GM18519 (cell line): Measurements from ENCODE around the gene TTC19.
"Not testable (repeated sequence)": the region's sequence is repeated elsewhere in the genome, so short reads cannot be mapped to it uniquely, and the experiment has no call there.

ENCODE experiments used
- ATAC-seq: cut with Tn5 transposase; IDR thresholded peaks from one replicate; pipeline ENCODE4 v1.9.1; 2021; ENCODE audit warnings: mild to moderate bottlenecking, moderate library complexity; ENCODE audit not compliant: unreplicated experiment, low FRiP score

The TTC19 gene

DNA sequence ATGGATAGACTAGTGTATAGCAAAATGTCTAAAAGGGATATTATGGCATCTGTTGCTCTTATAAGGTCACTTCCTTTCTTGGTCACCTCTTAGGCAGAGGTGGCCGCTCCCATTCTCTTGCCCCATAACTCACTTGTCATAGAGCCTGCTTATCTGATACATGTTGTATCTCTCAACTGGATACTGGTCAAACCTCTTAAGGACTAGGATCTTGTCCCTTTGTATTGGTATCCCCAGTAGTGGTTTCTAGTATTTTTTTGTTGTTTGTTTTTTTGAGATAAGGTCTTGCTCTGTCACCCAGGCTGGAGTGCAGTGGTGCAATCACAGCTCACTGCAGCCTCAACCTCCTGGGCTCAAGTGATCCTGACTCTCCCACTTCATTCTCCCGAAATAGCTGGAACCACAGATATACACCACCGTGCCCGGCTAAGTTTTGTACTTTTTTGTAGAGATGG lies 27.1 kb upstream of the TTC19 start:
- ATAC-seq, result no peak

DNA sequence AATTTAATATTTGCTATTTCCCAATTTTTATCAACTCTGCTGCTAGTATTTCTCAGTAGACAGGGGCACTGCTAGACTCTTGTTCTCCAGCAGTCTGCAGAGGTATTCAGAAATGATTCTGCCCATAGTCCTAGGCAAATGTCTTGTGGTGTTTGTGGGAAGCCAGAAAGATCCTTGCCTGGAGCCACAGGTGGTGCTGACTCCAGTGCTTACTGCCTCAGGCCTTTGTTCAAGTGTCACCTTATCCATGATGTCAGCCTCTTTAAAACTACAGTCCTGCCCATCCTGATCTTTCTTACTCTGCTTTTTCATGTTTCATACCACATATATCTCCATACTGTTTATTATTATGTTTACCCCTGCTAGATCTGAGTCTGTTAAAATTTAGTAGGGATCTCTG lies 26.6 kb upstream of the TTC19 start:
- ATAC-seq, result no peak

DNA sequence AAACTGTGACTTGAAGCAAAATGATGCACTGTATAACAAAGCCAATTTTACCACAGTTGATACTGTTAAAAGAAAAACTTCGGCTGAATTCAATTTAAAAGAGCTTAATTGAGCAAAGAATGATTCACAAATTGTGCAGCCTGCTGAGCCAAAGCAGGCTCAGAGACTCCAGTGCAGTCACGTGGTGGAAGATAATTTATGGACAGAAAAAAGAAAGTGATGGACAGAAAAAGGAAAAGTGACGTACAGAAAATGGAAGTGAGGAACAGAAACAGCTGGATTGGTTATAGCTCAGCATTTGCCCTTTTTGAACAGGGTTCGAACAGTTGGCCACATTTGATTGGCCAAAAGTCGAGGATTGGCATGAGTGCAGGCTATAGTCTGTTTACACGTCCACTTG lies 25.8 kb upstream of the TTC19 start:
- ATAC-seq, result no peak

DNA sequence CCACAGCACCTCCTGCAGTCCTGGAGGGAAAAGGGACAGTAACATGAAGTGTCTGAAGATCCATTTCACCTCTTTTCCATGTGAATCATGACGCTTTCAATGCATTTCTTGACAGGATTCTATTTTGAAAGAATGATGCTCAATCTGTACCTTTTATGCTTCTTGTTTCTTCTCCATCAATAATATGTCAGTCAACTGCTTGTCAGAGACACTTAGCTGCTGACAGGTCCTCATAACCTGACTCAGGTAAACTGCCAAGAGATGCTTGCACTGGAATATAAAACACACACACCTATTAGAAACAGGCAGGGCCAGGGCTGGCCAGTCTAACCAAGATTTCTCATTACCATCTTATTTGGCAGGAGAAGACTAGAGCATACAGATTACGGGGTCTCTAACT lies 21.7 kb upstream of the TTC19 start:
- ATAC-seq, result no peak

DNA sequence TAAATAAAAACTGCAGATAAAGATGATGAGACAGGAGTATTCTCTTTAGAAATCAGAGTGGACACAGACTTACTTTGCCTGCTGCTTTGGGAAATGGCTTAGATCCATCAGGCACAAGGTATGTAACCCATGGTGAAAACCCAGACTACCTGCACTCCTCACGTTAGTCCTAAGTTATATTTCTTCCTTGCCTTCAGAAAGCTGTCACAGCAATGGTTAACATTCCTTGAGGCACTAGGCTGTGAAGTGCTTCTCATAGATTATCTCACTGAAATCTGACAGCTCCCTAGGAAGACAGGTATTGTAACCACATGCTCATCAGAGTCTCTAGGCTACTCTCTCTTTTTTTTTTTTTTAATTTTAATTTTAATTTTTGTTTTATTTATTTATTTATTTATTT lies 21.0 kb upstream of the TTC19 start:
- ATAC-seq, result no peak

DNA sequence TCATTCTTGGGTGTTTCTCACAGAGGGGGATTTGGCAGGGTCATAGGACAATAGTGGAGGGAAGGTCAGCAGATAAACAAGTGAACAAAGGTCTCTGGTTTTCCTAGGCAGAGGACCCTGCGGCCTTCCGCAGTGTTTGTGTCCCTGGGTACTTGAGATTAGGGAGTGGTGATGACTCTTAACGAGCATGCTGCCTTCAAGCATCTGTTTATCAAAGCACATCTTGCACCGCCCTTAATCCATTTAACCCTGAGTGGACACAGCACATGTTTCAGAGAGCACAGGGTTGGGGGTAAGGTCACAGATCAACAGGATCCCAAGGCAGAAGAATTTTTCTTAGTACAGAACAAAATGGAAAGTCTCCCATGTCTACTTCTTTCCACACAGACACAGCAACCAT lies 20.6 kb upstream of the TTC19 start:
- not testable (repeated sequence) for ATAC-seq

DNA sequence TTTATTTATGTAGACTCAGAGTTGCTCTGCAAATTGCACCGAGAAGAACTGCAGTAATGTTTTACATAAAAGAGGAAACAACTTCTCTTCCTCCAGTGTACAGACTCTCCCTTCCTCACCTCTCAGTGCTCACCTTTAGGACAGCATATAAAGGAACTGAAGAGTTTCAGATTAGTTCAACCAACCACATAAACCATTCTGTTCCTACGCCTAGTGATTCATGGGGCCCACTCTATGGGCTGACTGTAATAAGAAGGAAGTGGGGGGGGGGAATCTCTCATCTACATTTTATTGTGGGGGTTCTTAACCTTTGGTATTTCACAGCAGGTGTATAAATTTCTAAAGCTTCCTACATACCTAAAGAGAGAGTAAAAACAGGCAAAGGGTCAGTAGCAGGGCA lies 18.4 kb upstream of the TTC19 start:
- ATAC-seq, result peak; percentile 91

DNA sequence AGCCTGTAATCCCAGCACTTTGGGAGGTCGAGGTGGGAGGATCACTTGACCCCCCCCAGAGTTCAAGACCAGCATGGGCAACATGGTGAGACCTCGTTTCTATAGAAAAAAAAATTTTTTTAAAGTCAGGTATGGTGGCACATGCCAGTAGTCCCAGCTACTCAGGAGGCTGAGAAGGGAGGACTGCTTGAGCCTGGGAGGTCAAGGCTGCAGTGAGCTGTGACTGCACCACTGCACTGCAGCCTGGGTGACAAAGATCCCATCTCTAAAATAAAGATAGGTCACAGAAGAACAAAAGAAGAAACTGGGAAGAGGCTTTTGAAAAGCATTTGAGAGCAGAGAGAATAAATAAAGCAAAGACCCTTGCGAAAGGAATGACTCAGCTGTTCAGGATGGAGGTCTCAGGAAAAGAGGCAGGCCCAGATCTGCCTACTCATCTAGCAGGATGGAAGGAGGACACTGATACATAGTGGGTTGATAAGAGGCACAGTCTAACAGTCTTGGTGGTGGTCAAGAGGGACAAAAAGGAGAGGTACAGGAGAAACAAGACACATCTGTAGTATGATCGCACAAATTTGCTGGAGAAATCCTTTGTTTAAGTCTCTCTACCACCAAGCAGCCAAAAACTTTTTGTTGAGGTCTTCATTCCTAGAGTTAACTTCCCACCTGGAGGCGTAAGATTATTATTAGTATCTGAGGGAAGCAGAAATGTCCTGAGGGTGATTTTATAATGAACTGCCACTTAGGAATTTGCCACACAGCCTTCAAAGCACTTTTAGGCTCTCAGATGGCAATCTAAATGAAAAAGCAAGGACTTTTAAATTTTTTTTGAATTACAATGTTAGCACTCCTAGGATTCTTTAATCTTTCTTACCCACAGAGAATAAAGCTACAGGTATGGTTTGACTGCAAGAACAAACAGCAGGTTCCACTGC lies 17.7 kb upstream of the TTC19 start:
- ATAC-seq, result no peak

DNA sequence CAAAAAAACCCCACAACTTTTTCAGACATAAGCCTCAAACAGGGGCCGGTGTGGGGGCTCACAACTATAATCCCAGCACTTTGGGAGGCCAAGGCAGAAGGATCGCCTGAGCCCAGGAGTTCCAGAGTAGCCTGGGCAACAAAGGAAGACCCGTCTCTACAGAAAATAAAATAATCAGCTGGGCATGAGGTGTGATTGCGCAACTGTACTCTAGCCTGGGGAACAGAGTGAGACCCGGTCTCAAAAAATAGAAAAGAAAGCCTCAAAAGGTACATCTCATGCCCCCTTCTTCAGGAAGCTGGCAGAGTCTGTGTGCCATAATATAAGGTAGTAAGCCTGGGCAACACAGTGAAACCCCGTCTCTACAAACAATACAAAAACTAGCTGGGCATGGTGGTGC lies 3.3 kb upstream of the TTC19 start:
- no peak for ATAC-seq

DNA sequence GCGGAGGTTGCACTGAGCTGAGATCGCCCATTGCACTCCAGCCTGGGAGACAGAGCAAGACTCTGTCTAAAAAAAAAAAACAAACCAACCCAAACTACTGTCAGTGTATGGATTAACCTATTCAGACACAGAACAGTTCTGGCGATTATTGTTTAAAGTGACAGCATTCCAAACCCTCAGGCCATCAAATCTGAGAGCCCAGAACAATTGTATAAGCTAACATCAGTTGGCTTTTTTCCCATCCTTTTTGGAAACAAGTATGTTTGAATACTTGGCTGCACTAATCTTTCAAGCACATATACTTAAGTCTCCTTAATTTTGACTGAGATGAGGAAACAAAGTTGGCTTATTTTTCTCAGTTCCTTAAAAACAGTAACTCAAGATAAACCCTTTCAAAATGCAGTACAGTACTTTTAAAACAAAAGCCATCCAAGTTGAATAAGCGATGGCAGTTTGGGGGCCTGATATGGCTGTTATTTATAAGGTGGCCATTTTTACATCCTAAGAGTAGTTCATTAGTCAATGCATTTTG lies 1.5 kb upstream of the TTC19 start:
- ATAC-seq, result no peak

DNA sequence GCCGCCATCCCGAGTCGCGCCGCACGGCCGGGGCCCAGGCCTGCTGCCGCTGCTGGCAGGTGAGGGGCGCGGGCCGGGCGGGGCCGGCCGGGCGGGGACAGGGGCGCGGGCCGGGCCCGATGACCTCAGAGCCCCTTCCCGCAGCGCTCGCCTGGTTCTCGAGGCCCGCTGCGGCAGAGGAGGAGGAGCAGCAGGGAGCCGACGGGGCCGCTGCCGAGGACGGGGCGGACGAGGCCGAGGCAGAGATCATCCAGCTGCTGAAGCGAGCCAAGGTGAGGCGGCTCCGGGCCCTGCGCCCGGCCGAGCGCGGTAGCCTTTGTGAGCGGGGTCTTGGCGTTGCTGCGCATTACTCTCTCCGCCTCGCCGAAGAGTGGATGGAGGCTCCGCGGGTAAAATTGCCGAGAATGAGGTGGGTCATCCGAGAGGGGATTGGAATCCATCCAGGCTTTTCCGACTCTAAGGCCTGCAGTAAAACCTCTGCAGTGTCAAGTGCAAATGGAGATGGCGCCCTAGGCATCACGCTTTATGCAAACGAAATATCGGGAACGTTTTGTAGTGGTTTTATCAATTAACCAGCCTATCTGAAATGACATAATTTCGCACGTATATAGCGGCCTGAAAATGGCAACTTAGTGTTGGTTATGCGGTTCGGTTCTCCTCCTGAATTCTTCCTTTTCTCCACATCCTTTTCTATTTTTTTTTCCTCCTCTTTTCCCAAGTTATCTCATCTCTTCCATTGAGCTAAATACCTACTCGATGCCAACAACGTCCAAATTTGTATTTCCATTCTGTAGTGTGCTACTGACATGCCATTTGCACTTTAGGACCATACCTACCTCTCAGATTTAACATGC lies 577 bp downstream of the TTC19 start:
- ATAC-seq, result peak; percentile 21

DNA sequence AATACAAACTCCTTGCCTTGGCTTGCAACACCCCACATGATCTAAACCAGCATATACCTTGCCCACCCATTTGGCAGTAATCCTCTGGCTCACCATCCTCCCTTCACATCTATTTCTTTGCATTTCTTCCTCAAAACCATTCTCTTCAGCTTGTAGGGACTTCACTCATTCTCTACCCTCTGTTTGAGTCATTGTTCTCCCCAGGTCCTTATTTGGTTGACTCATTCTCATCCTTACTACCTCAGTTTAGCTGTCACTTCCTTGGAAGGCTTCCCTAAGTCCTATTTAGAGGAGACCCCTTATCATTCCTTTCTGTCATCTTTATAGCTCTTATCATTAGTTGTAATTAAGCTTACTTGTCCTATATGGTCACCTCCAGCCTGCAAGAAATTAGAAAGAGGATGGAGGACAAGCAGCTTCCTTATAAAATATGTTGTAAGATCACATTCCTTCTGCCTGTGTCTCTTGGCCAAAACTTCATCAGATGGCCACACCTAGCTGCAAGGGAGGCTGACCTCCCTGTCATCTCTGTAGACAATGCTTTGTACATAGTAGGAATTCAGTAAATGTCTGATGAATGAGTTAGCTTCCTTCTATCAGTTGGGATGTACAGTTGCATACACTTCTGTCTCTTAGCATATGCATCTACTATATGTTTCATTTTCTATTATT lies 1.7 kb downstream of the TTC19 start:
- ATAC-seq, result no peak

DNA sequence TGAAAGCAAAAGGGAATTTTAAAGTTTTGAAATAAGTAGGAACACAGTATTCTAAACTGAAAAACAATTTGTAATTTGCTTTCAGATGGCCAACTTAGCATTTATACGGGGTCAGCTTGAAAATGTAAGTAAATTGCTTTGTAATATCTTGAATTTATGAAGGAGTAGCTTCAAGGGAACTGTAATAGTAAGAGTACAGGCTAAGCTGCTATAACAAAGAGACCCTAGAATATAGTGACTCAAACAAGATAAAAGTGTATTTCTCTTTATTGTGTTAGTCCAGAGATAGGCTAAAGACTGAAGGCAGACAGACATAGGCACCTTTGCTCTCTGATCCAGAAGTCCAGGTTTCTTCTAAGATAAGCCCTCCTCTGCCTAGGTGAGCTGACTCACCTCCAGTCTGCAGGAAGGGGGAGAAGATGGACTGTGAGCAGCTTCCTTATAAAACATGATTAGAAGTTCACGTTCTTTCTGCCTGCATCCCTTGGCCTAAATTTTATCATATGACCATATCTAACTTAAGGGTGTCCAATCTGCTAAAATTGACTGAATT lies 3.2 kb downstream of the TTC19 start:
- no peak for ATAC-seq

DNA sequence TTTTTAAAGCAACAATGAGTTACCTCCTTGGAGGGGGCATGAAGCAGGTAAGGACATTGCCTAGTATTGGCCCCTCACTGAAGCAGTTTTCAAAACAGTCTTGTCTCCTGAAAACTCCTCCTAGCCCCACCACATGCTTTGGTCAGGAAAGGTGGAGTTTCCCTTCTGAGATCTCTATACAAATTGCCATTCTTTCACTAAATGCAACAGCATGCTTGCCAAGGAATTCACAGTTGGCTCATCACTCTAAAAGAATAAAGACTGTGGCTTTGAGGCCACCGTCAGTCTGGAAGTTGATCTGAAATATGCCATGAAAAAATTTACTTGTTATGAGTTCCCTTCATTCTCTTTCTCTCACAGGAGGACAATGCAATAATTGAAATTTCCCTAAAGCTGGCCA lies 4.2 kb downstream of the TTC19 start:
- ATAC-seq, result no peak

DNA sequence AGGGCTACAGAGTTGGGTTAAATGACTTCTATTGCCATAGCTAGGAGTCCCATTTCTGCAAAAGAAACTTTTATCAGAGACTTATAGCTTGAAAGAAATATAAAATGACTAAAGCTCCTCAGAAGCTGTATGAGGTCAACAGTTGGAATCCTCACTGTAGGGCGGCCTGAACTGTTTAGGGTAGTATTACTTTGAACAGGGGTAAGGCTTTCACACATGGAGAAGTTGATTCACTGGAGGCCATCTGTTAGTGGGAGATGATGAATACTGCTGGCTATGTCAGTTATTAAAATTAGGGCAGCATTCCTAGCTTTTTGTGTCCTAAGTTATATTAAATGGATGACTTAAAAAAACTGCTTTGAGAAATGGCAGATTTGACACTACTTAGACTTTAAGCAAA lies 6.0 kb downstream of the TTC19 start:
- ATAC-seq, result no peak

DNA sequence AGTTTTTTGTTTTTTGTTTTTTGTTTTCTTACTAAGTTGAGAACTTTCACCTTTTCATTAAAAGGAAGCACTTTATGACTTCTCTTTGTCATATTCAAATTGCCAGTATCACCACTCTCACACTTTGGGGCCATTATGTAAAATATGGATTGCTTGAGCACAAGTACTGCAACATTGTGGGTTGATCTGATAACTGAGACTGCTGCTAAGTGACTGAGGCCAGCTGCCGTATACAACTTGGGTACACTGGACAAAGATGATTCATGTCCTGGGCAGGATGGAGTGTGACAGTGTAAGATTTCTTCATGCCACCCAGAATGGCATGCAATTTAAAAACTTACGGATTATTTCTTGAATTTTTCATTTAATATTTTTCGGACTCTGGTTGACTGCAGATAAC lies 7.8 kb downstream of the TTC19 start:
- ATAC-seq, result no peak

DNA sequence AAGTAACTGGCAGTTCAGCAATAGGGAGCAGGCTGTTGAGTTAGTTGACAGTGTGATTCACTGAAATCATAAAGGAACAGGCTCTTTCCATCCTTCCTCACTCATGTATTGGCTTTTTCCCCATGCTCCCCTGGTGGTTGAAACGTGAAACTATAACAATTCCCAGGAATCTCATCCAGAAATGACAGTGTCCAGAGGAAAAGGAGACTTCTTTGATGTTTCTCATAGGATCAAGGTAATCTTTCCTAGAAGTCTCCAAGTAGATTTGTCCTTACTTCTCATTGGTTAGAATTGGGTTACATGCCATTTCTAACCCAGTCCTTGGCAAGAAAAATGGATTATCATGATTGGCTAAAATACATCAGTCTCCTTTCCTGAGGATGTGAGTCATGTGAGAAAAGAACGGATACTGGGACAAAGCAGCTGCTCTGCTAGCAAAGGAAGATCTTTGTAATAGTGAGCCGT lies 14.4 kb downstream of the TTC19 start:
- no peak for ATAC-seq

DNA sequence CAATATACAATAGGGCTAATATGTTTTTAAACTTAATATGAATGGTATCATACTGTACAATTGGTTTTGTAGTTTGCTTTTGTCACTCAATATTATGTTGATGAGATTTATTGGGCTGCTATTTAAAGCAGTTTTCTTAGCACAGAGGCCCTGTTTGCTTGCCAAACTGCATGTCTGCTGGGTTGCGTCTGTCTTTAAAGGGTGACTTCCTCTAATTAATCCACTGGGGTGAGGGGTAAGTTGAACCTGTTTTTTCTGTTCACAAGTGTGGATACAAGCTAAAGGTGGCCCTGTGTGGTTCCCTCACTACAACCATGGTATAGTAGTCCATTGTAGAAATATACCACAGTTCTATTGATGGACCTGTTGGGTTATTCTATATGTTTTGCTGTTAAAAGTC lies 19.7 kb downstream of the TTC19 start:
- no peak for ATAC-seq

DNA sequence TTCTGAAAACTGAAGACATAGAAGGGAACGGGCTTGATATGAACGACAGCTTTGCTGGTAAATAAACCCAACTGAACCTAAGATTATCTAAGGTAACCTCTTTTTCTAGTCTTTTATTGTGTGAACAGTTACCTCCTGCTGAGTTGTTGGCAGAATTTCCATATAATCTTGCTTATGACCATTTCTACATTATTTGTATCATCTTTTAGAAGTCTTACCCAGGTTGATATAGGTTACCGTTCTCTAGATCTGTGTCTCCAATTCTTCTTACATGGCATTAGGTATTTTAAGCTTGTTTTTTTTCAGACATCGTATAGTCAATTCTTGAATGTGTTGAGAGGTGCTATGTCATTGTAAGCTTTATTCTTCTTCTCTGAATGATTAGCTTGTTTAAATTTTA lies 24.3 kb downstream of the TTC19 start:
- no peak for ATAC-seq

DNA sequence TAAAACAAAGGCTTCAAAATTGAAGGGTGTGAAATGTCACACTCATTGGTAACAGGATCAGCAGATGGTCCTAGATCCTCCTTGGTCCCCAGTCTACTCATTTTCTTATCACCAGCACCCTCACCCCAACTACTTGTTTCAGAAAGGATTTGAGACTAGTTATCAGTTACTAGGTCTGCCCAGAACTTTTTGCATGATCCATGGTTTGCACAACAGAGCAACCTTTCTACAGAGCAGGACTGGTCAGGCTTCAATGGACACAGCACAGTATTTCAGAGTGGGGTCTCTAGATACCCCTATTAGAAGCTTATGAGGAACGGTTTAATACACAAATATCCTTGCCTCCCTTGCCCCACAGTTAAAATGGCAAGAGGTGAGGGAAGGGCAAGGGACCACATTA lies 25.6 kb downstream of the TTC19 start:
- no peak for ATAC-seq
